Panc1 (cell line): ENCODE measurements around the gene MRPL21.

Experiments
- CTCF ChIP-seq: fragments of 450-650 bp; IDR thresholded peaks from 2 replicates; pipeline ENCODE4 v1.5.1; 2017; ENCODE audit warnings: mild to moderate bottlenecking
- POLR2AphosphoS5 ChIP-seq: IDR thresholded peaks from 2 replicates; pipeline ENCODE4 v1.6.1; 2012; ENCODE audit warnings: mild to moderate bottlenecking, low read depth, low read length, moderate library complexity
- REST ChIP-seq, 2 experiments: IDR thresholded peaks; 2 replicates each; pipeline ENCODE4 v1.6.1; 2011 to 2012; ENCODE audit warnings: low read depth in 2 of 2, control low read depth in 1 of 2, low read length in 1 of 2, mild to moderate bottlenecking in 1 of 2, moderate library complexity in 1 of 2; ENCODE audit not compliant: insufficient read depth in 1 of 2
- SIN3A ChIP-seq: IDR thresholded peaks from 2 replicates; pipeline ENCODE4 v1.6.1; 2012; ENCODE audit warnings: low read depth, mild to moderate bottlenecking, low read length, moderate library complexity, borderline replicate concordance; ENCODE audit not compliant: insufficient read depth
- TCF7L2 ChIP-seq: IDR thresholded peaks from 2 replicates; pipeline ENCODE4 v1.6.1; 2011; ENCODE audit warnings: mild to moderate bottlenecking, low read depth, low read length, inconsistent platforms

GRCh38 chr11:68932358-68932757 lies 28.7 kb upstream of the MRPL21 start:
- TF ChIP-seq REST (IDR thresholded peaks at IDR 0.05; ENCODE audit: insufficient read depth in 1 of 2, low read depth in 2 of 2, low read length in 1 of 2) (no peak), CTCF (no peak), POLR2AphosphoS5 (no peak), TCF7L2 (no peak), SIN3A (no peak)
